A375 (cell line): ENCODE results near the gene SLC12A1. TPM values are rescaled to one million over a fixed set of nuclear protein-coding genes. Genes with fewer than 3 reads are reported as not detected.

ENCODE experiments used
- small RNA-seq: library from RNA; depleted of rRNA; stranded (forward); fragments of <200 nt; gene quantifications from one replicate; pipeline ENCODE3, GENCODE V24; 2014
- total RNA-seq: library from RNA; depleted of rRNA; stranded (reverse); fragments of >200 nt; shearing (Covaris generic); gene quantifications from 2 replicates; pipeline ENCODE4 v1.2.3, GENCODE V29; 2014; rRNA removed

SLC12A1 gene
- not detected in 2 replicates for total RNA-seq

GRCh38 chr15:48205981-48206380 lies at the start of gene SLC12A1:
Gene SLC12A1 (plus strand): TSS chr15:48206302. CDS start chr15:48207720, 1,418 bp downstream.

DNA sequence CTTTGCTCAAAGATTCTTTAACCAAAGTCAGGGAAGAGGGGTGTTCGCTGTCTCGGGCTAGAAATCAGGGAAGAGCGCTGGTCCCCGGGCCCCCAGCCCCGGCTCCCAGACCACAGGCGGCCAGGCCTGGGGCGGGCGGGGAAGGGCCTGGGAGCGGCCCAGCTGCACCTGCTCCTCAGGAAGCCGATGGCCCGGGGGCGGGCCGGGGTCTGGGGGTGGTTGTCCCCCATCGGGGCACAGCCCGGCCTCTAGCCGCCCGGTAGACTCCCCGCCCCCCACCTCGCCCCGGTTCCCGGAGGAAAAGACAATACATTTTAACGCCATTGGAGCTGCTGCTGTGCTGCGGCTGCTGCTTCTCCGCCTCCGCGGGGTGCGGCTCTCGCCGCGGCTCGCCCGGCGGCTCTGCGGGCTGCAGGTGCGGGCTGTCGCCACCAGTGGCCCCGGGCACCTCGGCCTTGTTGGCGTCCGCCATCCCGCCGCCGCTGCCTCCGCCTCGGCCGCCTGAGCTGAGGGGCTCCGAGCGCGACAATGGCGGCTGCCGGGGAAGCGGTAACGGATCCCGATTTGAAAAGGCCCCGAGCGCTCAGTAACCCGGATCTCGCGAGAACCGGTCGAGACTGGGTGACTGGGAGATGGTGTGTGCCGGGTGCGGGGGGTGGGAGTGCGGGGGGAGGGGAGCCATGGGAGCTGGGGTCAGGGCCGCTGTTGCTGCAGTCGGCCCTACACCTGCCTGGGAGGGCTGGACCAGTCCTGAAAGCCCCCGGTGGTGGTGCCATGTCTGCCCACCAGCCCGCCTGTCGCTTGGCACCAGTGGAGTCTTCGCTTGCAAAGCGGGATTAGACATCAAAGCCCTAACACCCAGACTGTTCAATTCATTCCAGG lies 28.1 kb upstream of the SLC12A1 start, which contains the start of gene MYEF2:
TSS of gene MYEF2 (minus strand) at position 530 of the 882 bp plus-strand sequence. CDS start at position 472, 58 bp downstream.

DNA sequence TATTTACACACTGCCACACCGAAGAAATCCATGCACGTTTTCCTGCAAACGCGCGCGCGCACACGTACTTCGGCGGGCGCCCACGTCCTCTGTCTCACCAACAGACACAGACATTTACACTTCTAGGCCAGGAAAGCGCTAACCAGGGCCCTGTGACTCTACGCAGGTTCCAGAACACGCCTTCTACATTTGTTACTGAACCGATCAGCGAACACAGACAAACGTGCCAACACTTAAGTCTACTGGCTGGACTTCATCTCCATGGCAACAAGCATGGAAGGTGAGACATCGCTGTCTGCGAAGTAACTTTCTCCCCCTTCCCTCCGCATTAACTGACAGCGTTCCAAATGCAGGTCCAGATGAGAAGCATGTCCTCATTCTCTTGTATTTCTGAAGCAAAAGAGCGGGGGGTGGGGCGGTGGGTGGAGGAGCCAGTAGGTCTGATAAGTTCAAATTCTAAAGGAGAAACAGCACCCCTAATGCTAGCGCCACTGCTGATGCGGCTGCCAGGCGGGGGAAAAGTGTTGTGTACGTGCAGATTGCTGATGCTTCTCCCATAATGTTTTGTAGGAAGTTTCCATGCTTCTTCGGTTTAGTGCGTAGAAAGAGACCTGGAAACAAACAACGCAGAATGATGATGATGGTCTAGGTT lies 14.4 kb upstream of the SLC12A1 start, which contains the start of gene CTXN2:
TSS of gene CTXN2 (plus strand) at position 92 of the 652 bp plus-strand sequence. CDS start 9,636 bp downstream, outside the sequence.

GRCh38 chr15:48330855-48331795 lies 125.0 kb downstream of the SLC12A1 start, which contains the start of gene DUT:
Gene DUT (plus strand): TSS chr15:48331429. CDS start chr15:48331516, 87 bp downstream.

Small RNAs within 50 kb of the gene (small RNA-seq; reads per million reads assigned to genes)
- gene RF00019, result not detected

Other genes starting within 250 kb of the SLC12A1 start
- gene SLC24A5, start 85.3 kb upstream of the SLC12A1 start, total RNA-seq, result not detected in 2 replicates
- gene MYEF2, start 28.0 kb upstream of the SLC12A1 start, total RNA-seq, result 14.2 and 16.9 TPM in 2 replicates
- gene CTXN2, start 14.6 kb upstream of the SLC12A1 start, total RNA-seq, result not detected in 2 replicates
- 120 and 137 TPM in 2 replicates for gene DUT, start 125.1 kb downstream of the SLC12A1 start, total RNA-seq